Raji (cell line): ENCODE measurements around the gene FOSL2.

Source experiments
- POLR2A ChIP-seq: IDR thresholded peaks from 2 replicates; pipeline ENCODE4 v1.6.1; 2011; ENCODE audit warnings: low read depth, low read length, control low read depth; ENCODE audit not compliant: insufficient read depth

Gene FOSL2

DNA sequence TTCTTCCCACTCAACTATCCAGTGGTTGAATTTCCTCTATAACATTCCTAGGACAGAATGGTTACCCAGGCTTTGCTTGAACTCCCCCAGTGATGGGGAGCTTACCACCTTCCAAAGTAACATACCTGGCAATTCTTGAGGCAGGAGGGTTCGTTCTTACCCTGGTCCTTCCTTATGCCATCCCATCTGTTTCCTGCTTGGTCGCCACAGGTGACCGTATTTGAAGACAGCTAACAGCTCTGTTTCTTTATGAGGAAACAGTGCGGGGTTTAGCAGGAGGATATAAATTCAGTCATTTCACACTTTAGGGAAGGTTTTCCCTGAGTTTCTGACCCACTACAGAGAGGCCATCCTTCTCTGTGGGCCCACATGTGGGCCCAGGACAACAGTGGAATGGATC, 42.6 kb downstream of the FOSL2 start:
- TF ChIP-seq POLR2A: no peak

DNA sequence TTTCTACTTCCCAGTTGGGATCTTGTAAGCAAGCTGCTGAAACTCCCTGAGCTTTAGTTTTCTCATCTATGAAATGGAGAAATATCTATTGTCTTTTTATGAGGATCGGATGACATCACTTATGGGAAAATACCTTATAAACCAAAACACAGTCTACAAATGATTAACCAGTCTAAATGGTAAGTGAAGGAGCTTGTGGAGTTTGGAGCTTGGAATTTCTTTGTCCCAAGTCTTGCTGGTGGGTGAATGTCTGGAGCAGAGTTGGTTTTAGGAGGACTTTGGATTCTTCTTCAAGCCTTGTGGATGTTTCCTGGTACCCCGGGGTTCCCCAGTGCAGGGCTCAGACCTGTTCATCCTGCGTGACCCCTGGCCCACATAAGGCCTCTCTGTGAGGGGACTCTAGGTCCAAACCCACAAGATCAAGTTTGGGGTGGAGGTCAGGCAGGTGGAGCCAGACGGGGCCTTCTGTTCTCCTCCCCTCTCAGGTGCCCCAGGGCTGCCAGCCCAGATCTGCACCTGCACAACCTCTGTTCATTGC, 43.2 kb downstream of the FOSL2 start:
- TF ChIP-seq POLR2A: no peak

- no peak for TF ChIP-seq POLR2A
These were observed 43.9 kb downstream of the FOSL2 start for GRCh38 chr2:28436525-28437051.

DNA sequence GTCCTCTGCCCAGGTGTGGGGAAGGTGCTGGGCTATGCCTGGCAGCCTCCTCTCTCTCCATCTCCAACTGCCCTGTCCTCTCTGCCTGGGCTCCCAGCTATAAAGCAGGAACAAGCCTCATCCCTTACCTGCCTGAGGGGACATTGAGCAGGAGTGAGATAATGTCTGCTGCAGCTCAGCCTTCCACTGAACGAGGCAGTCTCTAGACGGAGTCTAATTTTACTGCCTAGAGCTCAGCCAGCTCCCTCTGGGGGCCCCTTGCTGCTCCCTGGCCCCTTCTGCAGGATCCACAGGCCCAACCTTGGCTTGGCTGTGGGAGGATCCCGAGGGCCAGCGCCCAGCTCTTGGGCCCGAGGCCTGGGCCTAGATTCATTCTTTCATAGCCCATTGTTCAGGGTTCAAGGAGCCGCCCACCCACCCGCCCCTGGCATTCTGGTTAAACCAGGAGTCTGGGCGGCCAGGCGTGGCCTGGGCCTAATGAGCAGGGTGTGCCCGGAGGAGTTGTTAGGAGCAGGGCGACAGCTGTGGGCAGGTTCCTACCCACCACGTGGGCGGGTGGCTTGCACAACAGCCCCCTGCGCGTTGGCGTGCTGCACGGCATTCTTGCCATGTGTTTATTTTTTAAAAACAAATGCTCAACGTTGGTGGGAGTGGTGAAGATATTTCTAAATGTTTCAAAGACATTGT, 44.6 kb downstream of the FOSL2 start:
- no peak for TF ChIP-seq POLR2A

- no peak for TF ChIP-seq POLR2A
These were observed 45.3 kb downstream of the FOSL2 start for GRCh38 chr2:28437918-28438317.

GRCh38 chr2:28438532-28439063, 45.9 kb downstream of the FOSL2 start:
- TF ChIP-seq POLR2A: no peak

DNA sequence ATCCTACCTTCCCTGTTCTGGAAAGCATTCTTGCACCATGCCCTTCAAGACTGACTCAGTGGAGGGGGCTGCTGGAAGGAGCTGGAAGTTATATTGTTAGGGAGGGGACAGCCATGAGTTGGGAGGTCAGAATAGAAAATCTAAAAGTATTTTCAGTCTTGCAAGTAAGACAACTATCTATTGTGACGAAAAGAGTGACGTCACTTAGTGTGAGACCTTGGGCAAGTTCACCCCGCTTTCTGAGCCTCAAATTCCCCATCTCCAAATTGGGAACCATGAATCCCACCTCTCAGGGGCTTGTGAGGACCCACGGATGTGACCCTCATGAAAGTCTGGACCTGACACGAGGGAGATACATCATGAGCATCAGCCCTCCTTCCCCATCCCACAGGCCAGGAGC, 46.5 kb downstream of the FOSL2 start:
- TF ChIP-seq POLR2A: no peak

DNA sequence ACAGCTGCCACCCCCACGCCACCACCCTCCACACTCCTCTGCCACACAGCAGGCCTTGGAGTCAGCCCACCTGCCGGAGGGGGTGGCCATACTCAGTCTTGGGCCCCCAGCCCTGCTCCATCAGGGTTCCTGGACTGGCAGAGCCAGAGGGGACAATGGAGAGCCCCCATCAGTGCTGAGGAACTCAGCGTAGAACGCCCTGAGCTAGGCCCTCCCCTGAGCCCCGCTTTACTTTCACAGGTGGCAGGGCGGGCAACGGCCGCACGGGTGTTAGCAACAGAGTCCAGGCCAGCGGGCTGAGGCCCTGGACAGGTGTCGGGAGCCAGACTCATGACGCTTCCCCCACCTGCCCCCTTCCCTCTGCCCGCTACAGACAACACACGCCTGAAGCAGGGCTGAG, 47.1 kb downstream of the FOSL2 start:
- no peak for TF ChIP-seq POLR2A

DNA sequence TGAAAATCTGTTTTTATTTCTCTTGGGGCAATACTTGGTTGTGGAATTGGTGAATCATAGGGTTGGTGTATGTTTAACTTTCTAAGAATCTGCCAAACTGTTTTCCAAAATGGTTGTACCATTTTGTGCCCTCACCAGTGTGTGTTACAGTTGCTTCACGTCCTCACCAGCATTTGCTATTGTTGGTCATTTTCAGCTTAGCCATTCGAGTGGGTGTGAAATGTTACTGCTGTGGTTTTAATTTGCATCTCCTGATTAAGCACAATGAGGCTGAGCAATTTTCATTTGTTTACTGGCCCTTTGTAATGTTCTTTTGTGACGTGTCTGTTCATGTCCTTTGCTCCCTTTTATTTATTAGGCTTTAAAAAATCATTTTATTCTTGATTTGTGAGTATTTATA, 49.7 kb downstream of the FOSL2 start:
- TF ChIP-seq POLR2A: no peak

DNA sequence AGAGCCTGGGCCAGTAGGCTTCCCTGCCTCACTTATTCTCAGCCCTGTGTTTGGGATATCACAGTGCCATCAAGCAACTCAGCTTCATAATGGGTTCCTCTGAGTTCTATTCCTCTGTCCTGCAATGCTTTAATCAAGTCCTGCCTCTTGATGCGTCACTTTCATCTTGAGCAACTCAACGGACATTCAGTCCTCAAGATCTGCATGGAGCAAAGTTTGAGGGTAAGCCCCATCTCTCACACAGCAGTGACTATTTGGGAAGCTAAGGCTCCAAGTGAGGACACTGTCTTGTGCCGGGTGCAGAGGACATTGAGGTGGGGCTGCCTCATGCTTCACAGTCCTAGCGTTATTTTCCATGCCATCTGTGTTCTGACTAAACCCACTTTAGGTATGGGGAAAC, 52.3 kb downstream of the FOSL2 start:
- no peak for TF ChIP-seq POLR2A

DNA sequence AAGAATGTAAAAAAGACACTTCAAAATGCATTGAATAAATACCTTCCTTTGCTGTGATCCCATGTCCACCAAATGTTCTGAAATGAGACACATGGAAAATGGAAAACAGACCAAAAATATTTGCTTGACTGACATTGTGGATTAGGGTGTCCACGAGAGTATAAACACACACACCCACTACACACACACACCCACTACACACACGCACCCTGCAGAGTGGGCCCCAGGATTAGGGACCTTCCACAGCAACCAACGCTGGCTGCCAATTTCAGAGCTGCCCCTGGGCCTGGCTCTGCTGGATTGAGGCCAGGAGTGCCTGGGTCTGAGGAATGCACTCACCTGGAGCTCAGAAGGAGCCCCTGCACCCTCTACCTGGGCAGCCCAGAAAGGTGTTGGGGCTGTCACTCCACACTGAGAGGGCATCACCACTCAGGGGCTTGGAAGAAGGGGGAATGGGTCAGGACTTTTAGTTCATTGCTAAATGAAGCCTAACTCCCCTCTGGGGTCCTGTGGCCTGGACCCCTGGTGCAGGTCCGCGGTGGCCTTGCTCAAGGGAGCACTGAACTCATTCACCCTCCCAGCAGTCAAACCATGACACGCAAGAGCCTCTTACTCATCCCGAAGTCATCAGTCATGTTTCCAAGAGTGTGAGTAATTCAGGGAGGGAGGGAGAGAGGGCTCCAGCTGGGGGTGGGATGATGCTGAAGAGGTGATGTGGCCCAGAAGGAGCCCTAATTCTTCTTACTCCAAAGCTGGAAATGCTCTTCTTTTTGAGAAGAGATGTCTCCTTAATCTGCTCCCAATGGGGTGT, 53.0 kb downstream of the FOSL2 start:
- TF ChIP-seq POLR2A: no peak

DNA sequence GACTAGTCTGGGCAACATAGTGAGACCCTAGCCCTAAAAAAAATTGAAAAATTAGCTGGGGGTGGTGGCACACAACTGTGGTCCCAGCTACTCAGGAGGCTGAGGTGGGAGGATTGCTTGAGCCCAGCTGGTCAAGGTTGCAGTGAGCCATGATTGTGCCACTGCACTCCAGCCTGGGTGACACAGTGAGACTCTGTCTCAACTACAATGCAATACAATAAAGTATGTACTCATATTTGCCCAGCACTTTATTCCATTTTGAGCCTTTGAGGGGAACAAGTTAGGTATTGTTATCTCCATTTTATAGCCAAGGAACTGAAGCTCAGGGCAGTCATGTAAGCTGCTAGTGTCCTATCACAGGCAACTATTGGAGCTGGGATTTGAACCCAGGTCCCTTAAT, 53.9 kb downstream of the FOSL2 start:
- TF ChIP-seq POLR2A: no peak

DNA sequence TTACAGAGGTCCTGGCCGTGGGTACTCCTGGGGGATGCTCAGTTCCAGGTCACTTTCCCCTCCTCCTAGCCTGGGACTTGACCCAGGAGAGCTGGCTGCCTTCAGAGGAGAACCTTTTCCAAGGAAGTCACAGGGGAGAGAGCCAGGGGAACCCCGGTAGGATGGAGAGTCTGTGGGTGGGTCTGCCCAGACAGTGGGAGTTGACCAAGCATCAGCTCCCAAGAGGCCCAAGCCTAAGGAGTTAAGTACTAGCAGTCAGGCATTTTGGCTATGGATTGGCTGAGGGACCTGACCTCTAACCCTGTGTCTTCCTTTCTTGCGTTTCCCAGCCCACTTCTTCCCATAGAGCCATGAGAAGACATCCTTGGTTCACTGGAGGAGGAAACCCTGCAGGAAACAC, 54.4 kb downstream of the FOSL2 start:
- TF ChIP-seq POLR2A: no peak

GRCh38 chr2:28447943-28448792, 55.5 kb downstream of the FOSL2 start:
- no peak for TF ChIP-seq POLR2A

GRCh38 chr2:28448793-28449100, 56.1 kb downstream of the FOSL2 start:
- no peak for TF ChIP-seq POLR2A
